ENCODE results near the gene CIAO2B.

GRCh38 chr16:66964049-66964448 lies 29.8 kb upstream of the CIAO2B start:
- no peak for TF ChIP-seq SP1 (IDR thresholded peaks at IDR 0.05)
- no peak for TF ChIP-seq BHLHE40 (IDR thresholded peaks at IDR 0.05; ENCODE audit: borderline replicate concordance)
- no peak for TF ChIP-seq FOXA1 (IDR thresholded peaks at IDR 0.05)
- TF ChIP-seq HDGF (IDR thresholded peaks at IDR 0.05; ENCODE audit: borderline replicate concordance), result no peak
- no peak for TF ChIP-seq ZNF384 (IDR thresholded peaks at IDR 0.05)
- TF ChIP-seq ARNT (IDR thresholded peaks at IDR 0.05), result no peak
- TF ChIP-seq LEF1 (IDR thresholded peaks at IDR 0.05; ENCODE audit: borderline replicate concordance), result no peak
